GM23338 (cell line): Measurements from ENCODE around the gene LTB. TPM values are rescaled to one million over a fixed set of nuclear protein-coding genes. Genes with fewer than 3 reads are reported as not detected.

Source experiments
- ATAC-seq: fragments of 200-7000 bp; cut with Tn5 transposase; 3 replicates; pipeline ENCODE4 v1.9.1; 2020
- DNase-seq: peaks from one replicate; pipeline ENCODE4 v3.0.0-alpha.2; 2015; ENCODE audit warnings: low spot score
- H2AFZ ChIP-seq: fragments of 200-600 bp; sonication (generic); 2 replicates; pipeline ENCODE4 v1.8.0; 2016; ENCODE audit warnings: antibody characterized with exemption, mild to moderate bottlenecking, moderate library complexity
- H3F3A ChIP-seq: fragments of 200-600 bp; sonication (generic); replicated peaks from 2 replicates; pipeline ENCODE4 v1.8.0; 2017; ENCODE audit warnings: antibody characterized with exemption, mixed run types, low read depth
- H3K27ac ChIP-seq: fragments of 200-600 bp; sonication (generic); 2 replicates; pipeline ENCODE4 v1.6.1; 2016; ENCODE audit warnings: low read depth
- H3K27me3 ChIP-seq: fragments of 200-600 bp; sonication (generic); 2 replicates; pipeline ENCODE4 v1.8.0; 2016; ENCODE audit warnings: mild to moderate bottlenecking, mixed run types, moderate library complexity; ENCODE audit not compliant: insufficient read depth
- H3K36me3 ChIP-seq: fragments of 200-600 bp; sonication (generic); 2 replicates; pipeline ENCODE4 v1.8.0; 2016; ENCODE audit warnings: mild to moderate bottlenecking; ENCODE audit not compliant: insufficient read depth
- H3K4me1 ChIP-seq: fragments of 200-600 bp; sonication (generic); 2 replicates; pipeline ENCODE4 v1.8.0; 2016; ENCODE audit warnings: mild to moderate bottlenecking, moderate library complexity; ENCODE audit not compliant: insufficient read depth
- H3K4me2 ChIP-seq: fragments of 200-600 bp; sonication (generic); 2 replicates; pipeline ENCODE4 v1.7.1; 2017; ENCODE audit warnings: mixed run types
- H3K4me3 ChIP-seq: fragments of 200-600 bp; sonication (generic); 2 replicates; pipeline ENCODE4 v1.6.1; 2016; ENCODE audit warnings: mixed run types
- H3K79me2 ChIP-seq: fragments of 200-600 bp; sonication (generic); replicated peaks from 2 replicates; pipeline ENCODE4 v1.8.0; 2017; ENCODE audit warnings: mild to moderate bottlenecking; ENCODE audit not compliant: insufficient read depth
- H3K9me2 ChIP-seq: fragments of 200-600 bp; sonication (generic); 2 replicates; pipeline ENCODE4 v1.8.0; 2017; ENCODE audit not compliant: insufficient read depth
- H4K20me1 ChIP-seq: fragments of 200-600 bp; sonication (generic); replicated peaks from 2 replicates; pipeline ENCODE4 v1.8.0; 2017; ENCODE audit warnings: mild to moderate bottlenecking; ENCODE audit not compliant: insufficient read depth
- H3K27ac Mint-ChIP-seq: 2 replicates; pipeline ENCODE4 v1.8.0; 2020; ENCODE audit warnings: inconsistent platforms, mild to moderate bottlenecking, moderate library complexity, mixed read lengths
- H3K27me3 Mint-ChIP-seq: 3 replicates; pipeline ENCODE4 v1.8.0; 2022; ENCODE audit warnings: low read depth, mild to moderate bottlenecking, moderate library complexity, mixed read lengths, inconsistent platforms; ENCODE audit not compliant: insufficient read depth, poor library complexity
- H3K36me3 Mint-ChIP-seq: 3 replicates; pipeline ENCODE4 v1.8.0; 2021; ENCODE audit warnings: low read depth, mild to moderate bottlenecking, inconsistent platforms, moderate library complexity, mixed read lengths
- H3K4me1 Mint-ChIP-seq: 3 replicates; pipeline ENCODE4 v1.8.0; 2020; ENCODE audit warnings: mild to moderate bottlenecking, inconsistent platforms, mixed read lengths
- H3K4me3 Mint-ChIP-seq: 3 replicates; pipeline ENCODE4 v1.8.0; 2021; ENCODE audit warnings: moderate library complexity, mild to moderate bottlenecking, inconsistent platforms, mixed read lengths
- H3K9me3 Mint-ChIP-seq: 3 replicates; pipeline ENCODE4 v1.8.0; 2020; ENCODE audit warnings: moderate library complexity, mild to moderate bottlenecking, inconsistent platforms, mixed read lengths
- CREB1 ChIP-seq: fragments of 250-450 bp; sonication (Bioruptor Pico); IDR thresholded peaks from 2 replicates; pipeline ENCODE4 v1.5.0; 2020; ENCODE audit warnings: low read depth, mild to moderate bottlenecking, moderate library complexity
- EZH2 ChIP-seq: fragments of 200-600 bp; sonication (generic); IDR thresholded peaks from one replicate; pipeline ENCODE4 v1.8.0; 2017; ENCODE audit warnings: antibody characterized with exemption, mild to moderate bottlenecking, low read depth; ENCODE audit not compliant: unreplicated experiment
- EZH2phosphoT487 ChIP-seq: fragments of 200-600 bp; sonication (generic); IDR thresholded peaks from one replicate; pipeline ENCODE4 v1.8.1; 2018; ENCODE audit warnings: antibody characterized with exemption; ENCODE audit not compliant: unreplicated experiment
- JUNB ChIP-seq: IDR thresholded peaks from one replicate; pipeline ENCODE4 v1.6.1; 2016; ENCODE audit warnings: antibody characterized with exemption; ENCODE audit not compliant: unreplicated experiment
- POLR2AphosphoS5 ChIP-seq: IDR thresholded peaks from 2 replicates; pipeline ENCODE4 v1.6.1; 2016; ENCODE audit warnings: antibody characterized with exemption, low read depth
- ZNF114 ChIP-seq: fragments of 250-450 bp; sonication (Bioruptor Pico); IDR thresholded peaks from 2 replicates; pipeline ENCODE4 v1.5.0; 2020; ENCODE audit warnings: mild to moderate bottlenecking, moderate library complexity
- ZNF331 ChIP-seq: fragments of 250-450 bp; sonication (Bioruptor Pico); IDR thresholded peaks from 2 replicates; pipeline ENCODE4 v1.5.0; 2020; ENCODE audit warnings: low read depth, mild to moderate bottlenecking, moderate library complexity
- polyA plus RNA-seq: library from polyadenylated mRNA; unstranded; fragments of >200 nt; fragmentation: Nextera tagmentation; extraction: Ambion mirVana; gene quantifications from 2 replicates; pipeline ENCODE4 v1.2.1, GENCODE V29; 2016
- total RNA-seq: library from RNA; depleted of rRNA; stranded (reverse); fragments of >200 nt; shearing (Covaris generic); gene quantifications from 2 replicates; pipeline ENCODE4 v1.2.3, GENCODE V29; 2014
- TF ChIP-seq, protein P1 (sequence below): IDR thresholded peaks from 2 replicates; pipeline ENCODE4 v1.6.1; 2016; ENCODE audit warnings: antibody characterized with exemption
- TF ChIP-seq, protein P2 (sequence below): IDR thresholded peaks from one replicate; pipeline ENCODE4 v1.6.1; 2018; ENCODE audit warnings: antibody characterized with exemption; ENCODE audit not compliant: unreplicated experiment
- TF ChIP-seq, protein P3 (sequence below), 2 experiments: fragments of 200-600 bp in 1 of 2; sonication (generic) in 1 of 2; conservative IDR thresholded peaks; 2 replicates each; pipeline versions ENCODE4 v1.5.1 to v1.6.1; 2016 to 2017; ENCODE audit warnings: antibody characterized with exemption in 2 of 2, low read depth in 2 of 2, mild to moderate bottlenecking in 2 of 2, moderate library complexity in 1 of 2

LTB gene
- total and polyA plus RNA-seq, 2 experiments from 2014 or later = 1.7 TPM; not detected in 1

DNA sequence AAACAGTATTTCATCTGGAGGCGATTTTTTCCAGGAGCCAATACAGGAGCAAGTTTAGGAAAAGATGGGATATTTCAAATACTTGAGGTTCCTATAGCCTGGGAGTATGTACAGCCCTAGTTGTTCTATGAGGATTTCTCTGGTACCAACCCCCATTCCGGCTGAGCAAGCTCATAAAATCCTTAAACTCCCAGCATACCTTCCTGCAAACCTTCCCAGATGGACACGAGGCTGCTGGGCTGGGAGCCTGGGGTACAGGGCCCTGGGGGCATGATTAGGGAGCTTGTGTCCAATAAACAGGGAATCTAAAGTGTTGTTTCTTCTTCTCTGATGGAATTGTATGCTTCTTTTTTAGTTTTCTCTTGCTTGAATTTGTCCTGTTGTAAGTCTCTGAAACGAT is 39.8 kb upstream of the LTB start:
- Histone ChIP-seq H3K4me2 (peak overlapping the region; percentile 99), H3K27me3 (no peaks in the 10 kb centered on the region), H3K79me2 (peaks cover 54% of the 10 kb centered on the region), H3K36me3 (peaks cover 45% of the 10 kb centered on the region), H3F3A (peaks cover 36% of the 10 kb centered on the region), H3K4me1 (peaks cover 15% of the 10 kb centered on the region), H3K4me3 (peak overlapping the region; percentile 100), H3K27ac (peak overlapping the region; percentile 100; the same call in 1 of the 2 replicates), H4K20me1 (peaks cover 36% of the 10 kb centered on the region), H2AFZ (no peak overlapping the region), H3K9me2 (no peaks in the 10 kb centered on the region)
- Mint-ChIP-seq H3K4me1 (peaks cover 9% of the 10 kb centered on the region), H3K9me3 (peaks cover 6% of the 10 kb centered on the region), H3K36me3 (peaks cover 68% of the 10 kb centered on the region), H3K27me3 (peaks cover 26% of the 10 kb centered on the region), H3K4me3 (peak overlapping the region; percentile 94), H3K27ac (peak overlapping the region; percentile 99)
- DNase-seq (no peak), ATAC-seq (no peak)
- TF ChIP-seq CREB1 (CRISPR knock-in tag) (no peak), EZH2phosphoT487 (no peak)

DNA sequence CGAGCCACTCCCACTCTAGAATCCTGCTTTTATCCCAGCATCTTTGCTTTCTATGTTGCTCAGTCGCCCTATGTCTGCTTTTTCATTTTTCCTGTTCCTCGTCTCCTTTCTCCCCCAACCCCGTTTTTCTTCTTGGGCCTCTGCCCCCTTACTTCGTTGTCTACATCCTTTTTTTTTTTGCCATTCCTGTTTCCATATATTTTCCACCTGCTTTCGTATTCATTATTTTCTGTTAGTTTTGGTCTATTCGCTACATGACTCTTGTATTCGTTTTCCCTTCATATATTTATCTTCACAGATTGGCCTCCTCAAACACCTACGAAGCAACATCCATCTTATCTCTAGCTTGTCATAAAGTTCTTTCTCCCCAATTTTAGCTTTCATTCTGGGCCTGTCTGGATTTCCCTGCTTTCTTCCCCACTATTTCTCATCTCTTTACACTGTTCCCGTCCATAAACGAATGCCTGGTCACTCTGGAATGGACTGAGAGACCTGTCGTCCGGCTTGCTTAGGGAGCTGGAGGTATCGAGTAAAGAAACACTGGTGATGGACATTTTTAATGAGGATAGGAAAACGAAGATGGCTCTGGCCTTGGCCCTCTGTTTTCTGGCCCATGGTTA is 39.2 kb upstream of the LTB start:
- H3K36me3 ChIP-seq = peaks cover 39% of the 10 kb centered on the region
- H3K9me2 ChIP-seq = no peaks in the 10 kb centered on the region
- H3K79me2 ChIP-seq = peaks cover 51% of the 10 kb centered on the region
- H4K20me1 ChIP-seq = peaks cover 35% of the 10 kb centered on the region
- Mint-ChIP-seq H3K4me1 (peaks cover 12% of the 10 kb centered on the region), H3K9me3 (peaks cover 6% of the 10 kb centered on the region), H3K4me3 (peak overlapping the region; percentile 94), H3K27me3 (peaks cover 24% of the 10 kb centered on the region), H3K36me3 (peaks cover 63% of the 10 kb centered on the region), H3K27ac (peak overlapping the region; percentile 99)
- no peak overlapping the region for H2AFZ ChIP-seq
- H3K27me3 ChIP-seq = no peaks in the 10 kb centered on the region
- H3K27ac ChIP-seq = peak overlapping the region; percentile 100
- peak overlapping the region; percentile 99 for H3K4me2 ChIP-seq
- peaks cover 32% of the 10 kb centered on the region for H3F3A ChIP-seq
- ATAC-seq (no peak), DNase-seq (no peak)
- H3K4me1 ChIP-seq = peaks cover 19% of the 10 kb centered on the region
- H3K4me3 ChIP-seq = peak overlapping the region; percentile 100
- TF ChIP-seq POLR2AphosphoS5 (no peak), ZNF114 (CRISPR knock-in tag) (no peak), EZH2 (no peak), ZNF331 (CRISPR knock-in tag) (no peak), JUNB (no peak), CREB1 (CRISPR knock-in tag) (no peak)
- TF ChIP-seq, protein P1, sequence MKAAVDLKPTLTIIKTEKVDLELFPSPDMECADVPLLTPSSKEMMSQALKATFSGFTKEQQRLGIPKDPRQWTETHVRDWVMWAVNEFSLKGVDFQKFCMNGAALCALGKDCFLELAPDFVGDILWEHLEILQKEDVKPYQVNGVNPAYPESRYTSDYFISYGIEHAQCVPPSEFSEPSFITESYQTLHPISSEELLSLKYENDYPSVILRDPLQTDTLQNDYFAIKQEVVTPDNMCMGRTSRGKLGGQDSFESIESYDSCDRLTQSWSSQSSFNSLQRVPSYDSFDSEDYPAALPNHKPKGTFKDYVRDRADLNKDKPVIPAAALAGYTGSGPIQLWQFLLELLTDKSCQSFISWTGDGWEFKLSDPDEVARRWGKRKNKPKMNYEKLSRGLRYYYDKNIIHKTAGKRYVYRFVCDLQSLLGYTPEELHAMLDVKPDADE = no peak
- TF ChIP-seq, protein P2, sequence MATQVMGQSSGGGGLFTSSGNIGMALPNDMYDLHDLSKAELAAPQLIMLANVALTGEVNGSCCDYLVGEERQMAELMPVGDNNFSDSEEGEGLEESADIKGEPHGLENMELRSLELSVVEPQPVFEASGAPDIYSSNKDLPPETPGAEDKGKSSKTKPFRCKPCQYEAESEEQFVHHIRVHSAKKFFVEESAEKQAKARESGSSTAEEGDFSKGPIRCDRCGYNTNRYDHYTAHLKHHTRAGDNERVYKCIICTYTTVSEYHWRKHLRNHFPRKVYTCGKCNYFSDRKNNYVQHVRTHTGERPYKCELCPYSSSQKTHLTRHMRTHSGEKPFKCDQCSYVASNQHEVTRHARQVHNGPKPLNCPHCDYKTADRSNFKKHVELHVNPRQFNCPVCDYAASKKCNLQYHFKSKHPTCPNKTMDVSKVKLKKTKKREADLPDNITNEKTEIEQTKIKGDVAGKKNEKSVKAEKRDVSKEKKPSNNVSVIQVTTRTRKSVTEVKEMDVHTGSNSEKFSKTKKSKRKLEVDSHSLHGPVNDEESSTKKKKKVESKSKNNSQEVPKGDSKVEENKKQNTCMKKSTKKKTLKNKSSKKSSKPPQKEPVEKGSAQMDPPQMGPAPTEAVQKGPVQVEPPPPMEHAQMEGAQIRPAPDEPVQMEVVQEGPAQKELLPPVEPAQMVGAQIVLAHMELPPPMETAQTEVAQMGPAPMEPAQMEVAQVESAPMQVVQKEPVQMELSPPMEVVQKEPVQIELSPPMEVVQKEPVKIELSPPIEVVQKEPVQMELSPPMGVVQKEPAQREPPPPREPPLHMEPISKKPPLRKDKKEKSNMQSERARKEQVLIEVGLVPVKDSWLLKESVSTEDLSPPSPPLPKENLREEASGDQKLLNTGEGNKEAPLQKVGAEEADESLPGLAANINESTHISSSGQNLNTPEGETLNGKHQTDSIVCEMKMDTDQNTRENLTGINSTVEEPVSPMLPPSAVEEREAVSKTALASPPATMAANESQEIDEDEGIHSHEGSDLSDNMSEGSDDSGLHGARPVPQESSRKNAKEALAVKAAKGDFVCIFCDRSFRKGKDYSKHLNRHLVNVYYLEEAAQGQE = no peak
- TF ChIP-seq, protein P3, sequence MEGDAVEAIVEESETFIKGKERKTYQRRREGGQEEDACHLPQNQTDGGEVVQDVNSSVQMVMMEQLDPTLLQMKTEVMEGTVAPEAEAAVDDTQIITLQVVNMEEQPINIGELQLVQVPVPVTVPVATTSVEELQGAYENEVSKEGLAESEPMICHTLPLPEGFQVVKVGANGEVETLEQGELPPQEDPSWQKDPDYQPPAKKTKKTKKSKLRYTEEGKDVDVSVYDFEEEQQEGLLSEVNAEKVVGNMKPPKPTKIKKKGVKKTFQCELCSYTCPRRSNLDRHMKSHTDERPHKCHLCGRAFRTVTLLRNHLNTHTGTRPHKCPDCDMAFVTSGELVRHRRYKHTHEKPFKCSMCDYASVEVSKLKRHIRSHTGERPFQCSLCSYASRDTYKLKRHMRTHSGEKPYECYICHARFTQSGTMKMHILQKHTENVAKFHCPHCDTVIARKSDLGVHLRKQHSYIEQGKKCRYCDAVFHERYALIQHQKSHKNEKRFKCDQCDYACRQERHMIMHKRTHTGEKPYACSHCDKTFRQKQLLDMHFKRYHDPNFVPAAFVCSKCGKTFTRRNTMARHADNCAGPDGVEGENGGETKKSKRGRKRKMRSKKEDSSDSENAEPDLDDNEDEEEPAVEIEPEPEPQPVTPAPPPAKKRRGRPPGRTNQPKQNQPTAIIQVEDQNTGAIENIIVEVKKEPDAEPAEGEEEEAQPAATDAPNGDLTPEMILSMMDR (conservative IDR thresholded peaks at IDR 0.05; ENCODE audit: low read depth in 2 of 2) = no peak
